Iris pigment epithelial cell (primary cell): Measurements from ENCODE around the gene GRIK5.
A peak's percentile ranks its signal among the peaks of the same experiment; 100 is the strongest.
"Not testable (repeated sequence)": the region's sequence is repeated elsewhere in the genome, so short reads cannot be mapped to it uniquely, and the experiment has no call there.

ENCODE experiments used
- DNase-seq: peaks from one replicate; pipeline ENCODE4 v3.0.0-alpha.2; 2011; ENCODE audit warnings: low read depth

GRIK5 gene

GRCh38 chr19:42051166-42052115 is 18.6 kb downstream of the GRIK5 start:
- DNase-seq, result peak; percentile 10

DNA sequence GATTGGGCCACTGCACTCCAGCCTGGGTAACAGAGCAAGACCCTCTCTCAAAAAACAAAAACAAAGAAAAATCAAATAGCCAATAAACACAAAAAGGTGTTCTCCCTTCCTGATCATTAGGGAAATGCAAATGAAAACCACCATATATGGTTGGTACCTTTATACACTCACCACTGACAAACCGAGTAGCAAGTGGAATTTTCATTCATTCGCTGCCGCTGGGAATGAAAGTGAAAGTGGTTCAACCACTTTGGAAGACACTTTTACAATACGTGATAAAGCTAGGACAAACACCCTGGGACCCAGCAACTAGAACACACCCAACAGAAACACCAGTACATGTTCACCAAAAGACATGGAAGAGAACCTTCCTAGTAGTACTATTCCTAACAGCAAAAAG is 21.0 kb downstream of the GRIK5 start:
- DNase-seq, result no peak

DNA sequence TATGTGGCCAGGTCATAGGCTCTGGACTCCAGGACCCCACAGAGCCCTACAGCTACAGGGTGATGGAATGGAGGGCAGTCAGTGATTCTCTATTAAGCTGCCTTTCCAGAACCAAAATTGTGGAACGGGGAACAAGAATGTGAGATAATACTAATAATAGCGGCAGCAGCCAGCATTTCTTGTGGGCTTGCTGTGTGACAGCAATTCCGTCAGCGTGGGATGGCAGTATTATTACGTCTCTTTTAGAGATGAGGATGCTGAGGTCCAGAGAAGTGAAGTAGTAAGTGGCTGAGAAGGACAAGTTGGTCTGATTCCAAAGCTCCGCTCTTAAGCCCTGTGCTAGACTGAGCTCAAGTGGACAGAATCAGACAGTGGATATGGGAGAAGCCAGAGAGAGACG is 24.4 kb downstream of the GRIK5 start:
- DNase-seq, result no peak

DNA sequence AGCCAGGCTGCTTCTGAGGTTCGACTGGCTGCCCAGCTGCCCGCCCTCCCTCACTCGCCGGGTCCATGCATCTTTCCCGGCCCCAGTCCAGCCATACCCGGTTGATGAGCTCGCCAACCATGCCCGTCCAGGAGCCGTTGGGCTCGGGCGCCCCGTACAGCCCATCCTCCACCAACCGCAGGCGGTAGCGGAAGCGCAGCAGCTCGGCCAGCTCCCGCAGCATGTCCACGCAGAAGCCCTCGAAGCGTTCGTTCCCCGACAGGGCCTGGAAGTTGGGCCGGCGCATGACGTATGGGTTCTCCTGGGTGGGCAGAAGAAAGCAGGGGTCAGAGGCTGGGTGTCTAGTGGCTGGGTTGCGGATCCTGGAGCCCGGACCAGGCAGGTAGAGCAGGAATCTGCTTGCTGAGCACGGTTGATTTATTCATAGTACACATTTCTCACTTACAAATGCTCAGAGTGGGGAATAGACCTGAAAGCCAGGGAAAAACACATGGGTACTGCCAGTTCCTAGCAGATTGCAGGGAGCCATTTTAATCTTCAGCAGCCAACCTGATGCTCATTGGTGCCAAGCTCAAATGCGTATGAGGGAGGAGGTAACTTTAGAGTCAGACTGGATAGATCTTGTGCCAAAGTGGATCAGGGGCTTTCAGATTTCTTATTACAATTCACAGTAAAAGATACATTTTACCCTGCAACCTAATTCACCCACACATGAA is 27.4 kb downstream of the GRIK5 start:
- DNase-seq, result no peak

GRCh38 chr19:42040491-42040890 is 29.5 kb downstream of the GRIK5 start:
- not testable (repeated sequence) for DNase-seq

GRCh38 chr19:42040031-42040430 is 30.0 kb downstream of the GRIK5 start:
- DNase-seq, result no peak

DNA sequence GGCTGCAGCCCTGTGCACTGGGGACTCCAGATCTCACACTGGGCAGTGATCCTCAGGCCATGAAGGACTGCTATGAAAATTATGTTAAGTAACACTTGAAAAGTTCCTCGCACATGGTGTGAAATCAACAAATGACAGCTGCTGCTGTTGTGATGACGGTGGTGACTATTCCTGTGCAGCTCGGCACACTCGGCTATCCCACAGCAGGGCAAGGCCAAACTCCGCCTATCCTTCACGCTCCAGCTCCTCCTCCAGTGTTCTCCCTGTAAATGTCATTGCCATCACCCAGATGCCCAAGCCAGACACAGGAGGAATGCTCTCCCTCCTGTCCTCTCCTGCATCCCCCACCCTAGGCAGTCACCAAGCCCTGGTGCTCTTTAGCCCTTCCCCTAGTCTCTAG is 31.3 kb downstream of the GRIK5 start:
- DNase-seq, result no peak

DNA sequence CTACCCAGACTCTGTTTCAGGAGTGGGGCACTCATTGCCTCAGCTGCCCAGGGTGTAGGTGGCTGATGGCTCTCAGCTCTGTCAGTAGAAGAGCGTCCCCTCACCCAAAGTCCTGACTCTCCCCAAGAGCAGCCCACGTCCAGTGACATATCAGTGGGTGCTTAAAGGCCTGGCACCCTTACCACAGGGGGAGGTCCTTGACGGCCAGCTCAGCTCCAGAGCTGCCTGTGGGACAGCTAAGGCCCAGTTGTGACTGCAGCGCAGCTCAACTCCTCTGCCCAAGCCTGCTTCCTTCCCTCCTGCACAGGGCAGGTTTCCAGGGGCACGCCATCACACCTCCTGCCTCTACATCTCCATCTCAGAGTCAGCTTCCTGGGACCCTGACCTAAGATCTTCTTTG is 32.4 kb downstream of the GRIK5 start:
- no peak for DNase-seq

GRCh38 chr19:42034640-42035391 is 35.2 kb downstream of the GRIK5 start:
- peak; percentile 69 for DNase-seq

DNA sequence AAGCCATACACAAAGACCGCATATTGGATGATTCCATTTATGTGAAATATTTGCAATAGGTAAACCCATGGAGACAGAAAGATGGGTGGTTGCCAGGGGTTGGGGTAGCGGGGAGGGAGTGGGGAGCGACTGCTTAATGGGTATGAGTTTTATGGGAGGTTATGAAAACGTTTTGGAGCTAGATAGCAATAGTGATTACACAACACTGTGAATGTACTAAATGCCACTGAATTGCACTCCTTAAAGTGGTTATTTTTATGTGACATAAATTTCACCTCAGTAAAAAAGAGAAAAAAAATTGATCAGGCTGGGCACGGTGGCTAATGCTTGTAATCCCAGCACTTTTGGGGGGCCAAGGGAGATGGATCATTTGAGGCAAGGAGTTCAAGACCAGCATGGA is 36.6 kb downstream of the GRIK5 start:
- DNase-seq, result no peak

GRCh38 chr19:42032431-42032830 is 37.6 kb downstream of the GRIK5 start:
- DNase-seq, result no peak

DNA sequence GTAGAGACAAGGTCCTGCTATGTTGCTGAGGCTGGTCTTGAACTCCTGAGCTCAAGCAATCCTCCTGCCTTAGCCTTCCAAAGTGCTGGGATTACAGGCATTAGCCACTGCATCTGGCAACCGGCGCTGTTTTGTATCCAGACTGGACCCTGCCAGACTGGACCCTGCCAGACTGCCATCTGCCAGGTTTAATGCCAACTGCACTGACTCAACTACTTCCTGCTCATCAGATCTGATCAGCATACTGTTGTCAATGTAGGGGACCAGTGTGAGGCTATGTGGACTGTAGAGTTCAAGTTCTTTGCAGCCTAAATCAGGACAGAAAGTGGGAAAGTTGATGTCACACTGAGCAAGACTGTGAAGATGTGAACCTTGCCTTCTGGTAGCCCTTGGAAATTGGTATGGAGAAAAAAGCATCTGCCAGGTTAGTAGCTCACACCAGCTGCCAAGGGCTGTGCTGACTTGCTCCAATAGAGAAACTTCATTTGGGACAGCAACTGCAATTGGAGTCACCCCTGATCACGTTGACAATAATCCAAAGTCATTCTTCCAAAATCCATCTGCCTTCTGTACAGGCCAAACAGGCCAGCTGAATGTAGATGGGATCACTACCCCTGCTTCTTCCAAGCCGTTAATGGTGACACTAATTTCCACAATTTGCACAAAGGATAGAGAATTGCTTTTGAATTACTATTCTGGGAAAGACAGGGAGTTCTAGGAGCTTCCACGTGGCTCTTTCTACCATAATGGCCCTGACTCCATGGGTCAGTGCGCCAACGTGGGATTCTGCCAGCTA is 39.2 kb downstream of the GRIK5 start:
- DNase-seq, result no peak

DNA sequence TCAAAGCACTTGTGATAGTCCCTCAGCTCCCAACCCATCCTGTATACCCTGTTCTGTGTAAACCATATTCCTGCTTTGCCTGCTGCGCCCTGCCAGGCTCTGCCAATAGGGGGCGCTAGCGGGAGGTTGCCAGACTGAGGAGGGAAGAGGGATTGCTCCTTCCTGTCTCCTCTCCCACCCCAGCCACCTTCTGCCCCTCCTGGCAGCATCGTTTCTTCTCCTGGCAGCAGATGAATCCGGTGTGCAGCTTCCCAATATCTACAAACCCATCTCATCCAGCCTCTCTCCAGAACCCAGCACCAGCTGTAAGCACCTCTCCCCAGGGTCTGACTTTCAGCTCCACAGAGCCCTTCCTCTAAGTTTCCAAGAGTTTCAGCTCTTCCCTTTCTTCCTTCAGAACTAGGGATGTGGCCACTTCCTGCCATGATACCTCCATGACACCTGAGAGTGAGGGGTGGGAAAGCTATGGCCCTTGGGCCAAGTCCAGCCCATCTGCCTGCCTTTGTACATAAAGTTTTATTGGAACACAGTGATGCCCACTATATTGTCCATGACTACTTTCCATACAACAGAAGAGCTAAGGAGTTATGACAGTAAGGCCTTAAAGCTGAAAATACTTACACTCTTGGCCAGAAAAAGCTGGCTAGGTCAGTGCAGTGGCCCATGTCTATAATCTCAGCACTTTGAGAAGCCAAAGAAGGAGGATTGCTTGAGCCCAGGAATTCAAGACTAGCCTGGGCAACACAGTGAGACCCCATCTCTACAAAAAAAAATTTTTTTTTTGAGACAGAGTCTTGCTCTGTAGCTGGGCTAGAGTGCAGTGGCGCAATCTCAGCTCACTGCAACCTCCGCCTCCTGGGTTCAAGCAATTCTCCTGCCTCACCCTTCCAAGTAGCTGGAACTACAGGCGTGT is 41.4 kb downstream of the GRIK5 start:
- no peak for DNase-seq

DNA sequence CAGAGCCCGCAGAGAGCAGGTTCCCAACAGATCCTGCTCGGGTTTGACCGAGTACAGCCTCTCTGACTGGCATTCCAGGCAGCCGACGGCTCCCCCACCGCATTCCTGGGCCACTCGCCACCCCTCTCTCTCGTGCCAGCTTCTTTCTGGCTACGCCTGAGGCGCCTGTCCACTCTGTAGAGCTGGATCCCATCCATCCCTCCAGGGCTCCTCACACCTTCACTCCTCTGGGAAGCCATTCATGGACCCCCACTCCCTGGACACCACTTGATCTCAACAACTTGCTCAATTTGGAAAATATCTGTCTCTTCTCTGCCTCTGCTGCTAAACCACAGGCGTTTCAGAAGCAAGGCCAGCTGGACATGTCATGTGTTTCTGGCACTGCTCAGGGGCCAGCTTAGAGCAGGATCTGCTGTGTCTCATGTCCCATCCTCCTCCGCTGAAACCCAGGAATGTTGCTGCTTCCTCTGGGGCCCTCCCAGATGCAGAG is 45.3 kb downstream of the GRIK5 start:
- DNase-seq, result no peak

DNA sequence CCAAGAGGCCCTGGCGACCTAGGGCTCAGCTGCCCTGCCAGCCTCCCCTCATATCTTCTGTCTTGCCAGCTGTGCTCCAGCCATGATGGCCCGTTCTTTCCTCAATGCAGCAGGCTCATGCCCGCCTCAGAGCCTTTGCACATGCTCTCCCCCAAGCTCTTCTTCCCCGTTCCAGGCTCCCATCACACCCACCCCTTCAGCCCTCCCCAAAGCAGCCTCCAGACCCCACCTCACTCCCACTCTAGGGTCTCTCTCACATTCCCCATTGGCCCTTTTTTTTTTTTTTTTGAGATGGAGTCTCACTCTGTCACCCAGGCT is 46.1 kb downstream of the GRIK5 start:
- no peak for DNase-seq

DNA sequence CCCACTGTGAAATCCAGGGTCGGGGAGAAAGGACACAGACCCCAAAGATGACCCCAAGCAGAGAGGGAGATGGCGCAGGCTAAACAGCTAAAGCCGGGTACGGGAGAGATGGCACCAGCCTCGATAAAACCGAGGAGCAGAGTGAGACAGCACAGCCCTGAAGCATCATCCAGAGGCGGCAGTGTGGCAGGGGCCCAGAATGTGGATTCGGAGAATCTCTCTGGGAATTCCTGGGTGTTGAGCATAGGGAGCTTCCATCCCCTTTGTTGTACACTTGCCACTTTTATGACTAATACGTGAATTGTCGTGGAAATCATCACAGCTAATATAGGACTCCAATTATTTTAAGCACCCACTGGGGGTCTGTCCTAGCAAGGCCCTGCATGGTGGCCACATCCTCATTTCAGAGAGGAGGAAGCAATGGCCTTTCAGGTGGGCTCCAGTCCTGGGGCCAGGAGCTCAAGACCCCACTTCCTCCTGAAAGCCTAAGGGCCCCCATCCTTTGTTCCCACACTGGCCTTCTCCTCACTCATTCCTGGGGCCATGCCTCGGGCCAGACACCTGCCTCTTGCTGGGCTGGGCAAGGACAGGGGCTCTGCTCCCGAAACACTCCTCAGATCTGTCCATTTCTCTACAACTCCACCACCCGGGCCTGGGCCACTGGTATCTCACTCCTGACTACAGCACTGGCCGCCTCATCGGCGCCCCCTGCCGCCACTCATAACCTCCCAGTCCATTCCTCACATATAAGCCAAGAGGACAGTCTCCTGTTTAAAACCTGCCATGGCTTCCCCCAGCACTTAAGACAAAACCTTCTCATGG is 46.7 kb downstream of the GRIK5 start:
- peak; percentile 24 for DNase-seq

GRCh38 chr19:42022616-42023015 is 47.4 kb downstream of the GRIK5 start:
- no peak for DNase-seq

DNA sequence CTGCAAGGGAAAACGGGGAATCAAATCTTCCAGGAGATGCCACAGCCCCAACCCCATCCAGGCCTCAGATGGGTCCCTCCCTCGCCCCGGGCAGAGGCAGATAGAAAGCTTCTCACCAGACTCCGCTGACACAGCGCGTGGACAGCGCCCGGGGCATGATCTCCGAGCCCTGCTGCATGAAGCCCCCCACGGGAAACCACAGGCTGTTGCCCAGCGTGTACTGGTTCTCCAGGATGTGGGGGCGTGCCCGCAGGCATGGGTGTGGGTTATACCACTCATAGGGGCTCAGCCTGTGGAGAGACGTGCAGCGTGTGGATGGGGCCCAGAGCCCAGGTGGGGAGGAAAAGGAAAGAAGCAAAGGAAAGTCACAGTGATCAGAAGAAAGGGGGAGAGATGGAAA is 48.8 kb downstream of the GRIK5 start:
- no peak for DNase-seq

DNA sequence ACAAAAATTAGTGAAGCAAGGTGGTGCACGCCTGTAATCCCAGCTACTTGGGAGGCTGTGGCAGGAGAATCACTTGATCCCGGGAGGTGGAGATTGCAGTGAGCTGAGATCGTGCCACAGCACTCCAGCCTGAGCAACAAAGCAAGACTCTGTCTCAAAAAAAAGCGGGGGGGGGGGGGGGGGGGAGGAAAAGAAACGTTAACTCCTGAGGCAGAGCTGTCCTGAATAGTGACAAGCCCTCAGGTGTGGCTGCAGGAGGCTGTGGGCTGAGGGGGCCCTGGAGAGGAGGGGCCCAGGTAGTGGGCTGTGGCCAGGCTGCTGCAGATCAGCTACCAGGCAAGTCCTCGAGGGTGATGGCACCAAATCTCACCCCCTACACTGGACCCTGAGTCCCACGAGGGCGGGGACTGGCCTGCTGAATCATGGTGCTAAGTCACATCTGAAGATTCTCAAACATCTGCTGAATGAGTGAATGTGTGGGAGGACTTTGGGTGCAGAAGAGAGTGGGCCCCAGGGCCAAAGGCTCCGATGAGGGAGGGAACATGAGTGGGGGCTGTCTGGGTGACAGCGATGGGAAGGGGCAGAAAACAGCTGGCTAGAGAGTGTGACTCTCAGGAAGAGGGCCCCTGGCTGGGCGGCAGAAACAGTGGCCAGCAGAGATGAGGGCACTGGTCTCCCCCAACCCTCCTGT is 51.4 kb downstream of the GRIK5 start:
- DNase-seq, result peak; percentile 25
